Fibroblast of skin of left quadriceps (primary cell): ENCODE data around the gene PAN2.
A peak's percentile ranks its signal among the peaks of the same experiment; 100 is the strongest.
"Not testable (repeated sequence)": the region's sequence is repeated elsewhere in the genome, so short reads cannot be mapped to it uniquely, and the experiment has no call there.

ENCODE experiments used
- DNase-seq, 2 experiments: peaks; one replicate each; pipeline ENCODE4 v3.0.0-alpha.2; 2013; ENCODE audit warnings: low read depth in 2 of 2

PAN2 gene

GRCh38 chr12:56333679-56334489 lies at the start of gene PAN2:
Gene PAN2, minus strand, starts transcription at chr12:56334000. Its CDS starts 906 bp downstream, at chr12:56333094.
- DNase-seq = peak; percentile 97

- no peak for DNase-seq
Measured at GRCh38 chr12:56382611-56383010, 48.8 kb upstream of the PAN2 start.

DNA sequence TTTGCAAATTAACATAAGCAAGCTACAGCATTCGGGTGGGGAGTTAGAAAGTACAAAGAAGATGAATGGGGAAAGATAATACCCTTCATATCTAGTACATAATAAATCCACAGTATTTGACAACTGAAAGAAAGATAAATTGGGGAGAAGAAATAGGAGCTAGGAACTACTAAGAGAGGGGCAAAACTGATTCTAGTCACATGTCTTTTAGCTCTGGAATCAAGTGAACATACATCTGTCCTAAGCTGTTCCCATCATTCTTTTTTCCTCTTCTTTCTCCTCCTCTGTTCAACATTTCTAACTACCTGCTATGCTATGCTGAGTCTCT lies 44.2 kb upstream of the PAN2 start:
- DNase-seq = no peak

GRCh38 chr12:56377310-56377988 lies 43.6 kb upstream of the PAN2 start:
- no peak for DNase-seq

DNA sequence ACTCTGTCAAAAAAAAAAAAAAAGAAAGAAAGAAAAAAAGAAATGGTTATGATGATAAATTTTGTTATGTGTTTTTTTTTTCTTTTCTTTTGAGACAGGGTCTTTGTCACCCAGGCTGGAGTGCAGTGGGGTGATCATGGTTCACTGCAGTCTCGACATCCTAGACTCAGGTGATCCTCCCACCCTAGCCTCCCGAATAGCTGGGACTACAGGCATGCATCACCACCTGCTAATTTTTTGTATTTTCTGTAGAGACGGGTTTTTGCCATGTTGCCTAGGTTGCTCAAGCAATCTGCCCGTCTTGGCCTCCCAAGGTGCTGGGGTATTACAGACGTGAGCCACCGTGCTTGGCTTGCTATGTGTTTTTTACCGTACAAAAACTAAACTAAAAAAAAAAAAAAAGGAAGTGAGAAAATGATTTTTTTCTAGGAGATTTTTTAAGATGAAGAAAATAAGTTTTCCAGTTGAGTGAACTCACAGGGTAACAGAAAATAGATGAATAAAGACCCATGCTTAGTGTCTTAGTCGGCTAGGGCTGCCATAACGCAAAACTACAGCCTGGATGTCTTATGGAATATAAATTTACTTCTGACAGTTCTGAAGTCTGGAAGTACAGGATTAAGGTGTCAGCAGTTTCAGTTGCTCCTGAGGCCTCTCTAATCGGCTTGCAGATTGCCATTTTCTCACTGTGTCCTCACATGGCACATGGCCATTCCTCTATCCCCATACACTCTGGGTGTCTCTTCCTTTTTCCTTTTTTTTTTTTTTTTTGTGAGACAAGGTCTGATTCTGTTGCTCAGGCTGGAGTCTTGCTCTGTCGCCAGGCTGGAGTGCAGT lies 42.0 kb upstream of the PAN2 start:
- no peak for DNase-seq

- no peak for DNase-seq
Measured at GRCh38 chr12:56374726-56375597, 41.2 kb upstream of the PAN2 start.

DNA sequence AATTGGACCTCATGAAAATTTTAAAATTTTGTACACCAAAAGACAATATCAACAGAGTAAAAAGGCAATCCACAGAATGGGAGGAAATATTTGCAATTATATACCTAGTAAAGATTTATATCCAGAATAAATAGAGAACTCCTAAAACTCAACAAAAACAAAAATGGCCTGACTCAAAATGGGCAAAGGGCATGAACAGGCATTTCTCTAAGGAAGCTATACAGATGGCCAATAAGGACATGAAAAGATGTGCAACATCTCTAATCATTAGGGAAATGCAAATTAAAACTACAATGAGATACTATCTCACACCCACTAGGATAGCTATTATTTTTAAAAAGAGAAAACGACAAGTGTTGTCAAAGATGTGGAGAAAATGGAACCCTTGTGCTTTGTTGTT lies 39.7 kb upstream of the PAN2 start:
- no peak for DNase-seq

DNA sequence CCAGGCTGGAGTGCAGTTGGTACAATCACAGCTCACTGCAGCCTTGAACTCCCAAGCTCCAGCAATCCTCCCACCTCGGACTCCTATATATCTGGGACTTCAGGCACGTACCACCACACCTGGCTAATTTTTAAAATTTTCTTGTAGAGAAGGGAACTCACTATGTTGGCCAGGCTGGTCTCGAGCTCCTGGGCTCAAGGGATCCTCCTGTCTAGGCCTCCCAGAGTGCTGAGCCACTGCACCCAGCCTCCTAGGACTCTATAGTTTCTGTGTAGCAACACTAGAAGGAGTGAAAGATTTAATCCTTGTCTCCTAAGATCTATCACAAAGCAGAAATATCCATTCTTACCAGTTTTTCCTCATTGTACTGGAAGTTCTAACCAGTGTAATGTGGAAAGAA lies 33.1 kb upstream of the PAN2 start:
- DNase-seq = no peak

GRCh38 chr12:56362130-56363059 lies 28.6 kb upstream of the PAN2 start, which contains the start of gene APOF:
Gene APOF, minus strand, starts transcription at chr12:56362857. Its CDS starts 112 bp downstream, at chr12:56362745.
- no peak for DNase-seq

DNA sequence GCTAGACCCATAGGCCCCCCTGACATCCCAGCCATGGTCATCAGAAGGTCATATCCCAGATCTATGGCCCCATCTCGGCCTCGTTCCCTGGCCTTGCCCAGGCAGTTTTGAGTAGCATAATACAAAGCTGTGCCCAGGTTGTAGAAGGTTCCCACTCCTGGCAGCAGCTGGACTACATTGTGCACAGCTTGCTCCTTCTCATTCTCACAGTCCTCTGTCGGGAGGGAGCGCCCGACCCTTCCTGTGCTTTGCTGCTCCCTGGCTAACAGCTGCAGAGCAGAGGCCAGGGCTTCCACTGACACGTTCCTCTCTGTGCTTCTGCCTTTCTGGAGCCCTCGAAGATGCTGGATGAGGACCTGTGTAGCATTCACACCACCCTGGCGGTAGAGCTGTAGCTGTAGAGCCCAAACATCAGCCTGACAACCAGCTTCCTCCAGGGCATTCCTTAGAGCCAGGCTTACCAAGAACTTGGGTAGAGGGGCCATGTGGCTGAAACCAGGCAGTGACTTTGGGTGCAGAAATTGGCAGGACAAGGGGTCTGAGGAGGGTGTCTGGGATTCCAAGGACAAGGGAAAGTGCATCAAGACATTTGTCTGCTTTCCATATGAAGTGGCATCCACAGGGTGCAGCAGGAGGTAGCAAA lies 27.8 kb upstream of the PAN2 start:
- DNase-seq = no peak

GRCh38 chr12:56359851-56360767 lies 26.3 kb upstream of the PAN2 start, which contains the start of gene STAT2:
Gene STAT2, minus strand, starts transcription at chr12:56360107. Its CDS starts 3,536 bp downstream, at chr12:56356571.
- peak; percentile 100 for DNase-seq

- peak; percentile 69 to 73 for DNase-seq
Measured at GRCh38 chr12:56358836-56359532, 25.2 kb upstream of the PAN2 start.

- DNase-seq = no peak
Measured at GRCh38 chr12:56351325-56351724, 17.5 kb upstream of the PAN2 start.

DNA sequence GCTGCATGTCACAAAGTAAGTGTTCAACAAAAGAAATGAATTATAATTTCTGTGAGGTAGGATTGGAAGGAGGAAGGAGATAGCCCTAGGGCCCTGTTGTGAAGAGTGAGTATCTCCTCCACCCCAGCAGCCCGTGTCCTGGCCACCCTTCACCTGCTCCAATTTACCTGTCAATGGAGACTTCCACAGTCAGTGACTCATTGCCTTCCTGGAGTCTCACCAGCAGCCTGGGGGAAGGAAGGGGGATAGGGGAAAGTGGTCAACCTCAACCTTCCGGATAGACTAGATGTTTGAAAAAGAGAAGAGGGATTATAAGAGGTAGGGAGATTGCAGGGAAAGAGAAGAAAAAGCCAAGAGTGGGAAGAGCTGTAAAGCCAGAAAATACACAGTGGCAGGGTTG lies 16.9 kb upstream of the PAN2 start:
- DNase-seq = no peak

GRCh38 chr12:56348776-56349175 lies 15.0 kb upstream of the PAN2 start:
- no peak for DNase-seq

DNA sequence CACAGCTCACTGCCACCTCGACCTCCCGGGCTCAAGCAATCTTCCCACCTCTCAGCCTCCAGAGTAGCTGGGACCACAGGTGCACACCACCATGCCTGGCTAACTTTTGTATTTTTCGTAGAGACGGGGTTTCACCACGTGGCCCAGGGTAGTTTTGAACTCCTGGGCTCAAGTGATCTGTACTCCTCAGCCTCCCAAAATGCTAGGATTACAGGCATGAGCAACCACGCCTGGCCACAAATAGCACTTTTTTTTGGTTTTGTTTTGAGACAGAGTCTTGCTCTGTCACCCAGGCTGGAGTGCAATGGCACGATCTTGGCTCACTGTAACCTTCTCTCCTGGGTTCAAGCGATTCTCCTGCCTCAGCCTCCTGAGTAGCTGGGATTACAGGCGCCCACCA lies 13.5 kb upstream of the PAN2 start:
- not testable (repeated sequence) for DNase-seq

GRCh38 chr12:56346675-56347074 lies 12.9 kb upstream of the PAN2 start:
- DNase-seq = no peak

DNA sequence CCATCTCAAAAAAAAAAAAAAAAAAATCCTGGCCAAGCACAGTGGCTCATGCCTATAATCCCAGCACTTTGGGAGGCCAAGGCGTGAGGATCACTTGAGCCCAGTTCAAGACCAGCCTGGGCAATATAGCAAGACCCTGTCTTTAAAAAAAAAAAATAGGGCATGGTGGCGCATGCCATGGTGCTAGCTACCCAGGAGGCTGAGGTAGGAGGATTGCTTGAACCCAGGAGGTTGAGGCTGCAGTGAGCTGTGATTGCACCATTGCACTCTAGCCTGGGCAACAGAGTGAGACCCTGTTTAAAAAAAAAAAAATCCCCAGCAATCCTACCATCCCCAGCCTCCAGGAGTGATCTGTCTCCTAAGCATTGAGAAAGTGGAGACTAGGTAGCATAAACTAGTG lies 8.5 kb upstream of the PAN2 start:
- DNase-seq = not testable (repeated sequence)
